SK-N-MC (cell line): ENCODE data around the gene ZNF189.

Experiments used
- EZH2 ChIP-seq: fragments of 200-600 bp; sonication (generic); IDR thresholded peaks from one replicate; pipeline ENCODE4 v1.6.1; 2017; ENCODE audit warnings: antibody characterized with exemption
- FOXP2 ChIP-seq: optimal IDR thresholded peaks from 2 replicates; pipeline ENCODE3; 2011; ENCODE audit warnings: mild to moderate bottlenecking, moderate library complexity; ENCODE audit not compliant: insufficient read depth; ENCODE audit errors: extremely low read length, control extremely low read depth
- POLR2AphosphoS5 ChIP-seq: IDR thresholded peaks from 2 replicates; pipeline ENCODE4 v1.6.1; 2012; ENCODE audit warnings: mild to moderate bottlenecking, low read depth, low read length, borderline replicate concordance

DNA sequence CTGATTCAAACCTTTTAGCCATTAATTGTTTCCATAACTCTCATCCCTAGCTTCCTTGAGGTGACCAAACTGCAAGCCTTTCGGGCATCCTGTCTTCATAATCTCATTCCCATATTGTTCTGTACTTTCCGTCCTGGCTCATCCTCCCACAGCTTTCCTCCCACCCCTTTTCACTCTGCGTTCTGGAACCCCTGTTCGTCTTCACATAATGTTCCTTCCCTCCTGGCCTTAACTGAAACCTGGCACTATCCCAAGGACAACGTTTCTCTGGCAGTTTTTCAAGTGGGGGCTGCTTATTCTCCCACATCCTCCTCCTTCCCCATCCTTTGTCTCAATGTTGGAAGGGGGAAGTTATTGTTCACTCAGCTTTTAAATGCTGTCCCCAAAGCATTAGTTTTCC, 1.5 kb downstream of the ZNF189 start:
- TF ChIP-seq POLR2AphosphoS5 (no peak), EZH2 (no peak), FOXP2 (no peak)
